PC-9 (cell line): ENCODE measurements around the gene RASL10B.

Source experiments
- CTCF ChIP-seq: fragments of 200-600 bp; sonication (generic); conservative IDR thresholded peaks from 2 replicates; pipeline ENCODE4 v1.6.1; 2017; ENCODE audit warnings: mixed run types, antibody characterized with exemption, mild to moderate bottlenecking, moderate library complexity
- EZH2 ChIP-seq: fragments of 200-600 bp; sonication (generic); IDR thresholded peaks from 2 replicates; pipeline ENCODE4 v1.8.0; 2017; ENCODE audit warnings: antibody characterized with exemption, low read depth

- TF ChIP-seq EZH2 (no peak), CTCF (no peak)
Measured at GRCh38 chr17:35692512-35693210, 38.8 kb upstream of the RASL10B start.
